DND-41 (cell line): ENCODE data around the gene SLC25A34.

Experiments used
- ATAC-seq: fragments of 200-7000 bp; cut with Tn5 transposase; 3 replicates; pipeline ENCODE4 v1.9.1; 2021; ENCODE audit warnings: low read depth; ENCODE audit not compliant: insufficient read depth
- DNase-seq: peaks from one replicate; pipeline ENCODE4 v3.0.0-alpha.2; 2020
- H2AFZ ChIP-seq: 2 replicates; pipeline ENCODE4 v1.6.0; 2012; ENCODE audit warnings: low read depth, low read length
- H3K27ac ChIP-seq: 2 replicates; pipeline ENCODE4 v1.5.1; 2012; ENCODE audit warnings: low read length, inconsistent platforms
- H3K27me3 ChIP-seq: fragments of 200-600 bp; sonication (generic); 2 replicates; pipeline ENCODE4 v1.6.0; 2012; ENCODE audit warnings: low read length, mild to moderate bottlenecking, inconsistent platforms; ENCODE audit not compliant: insufficient read depth, poor library complexity
- H3K36me3 ChIP-seq: 2 replicates; pipeline ENCODE4 v1.5.1; 2012; ENCODE audit warnings: low read length, inconsistent platforms; ENCODE audit not compliant: insufficient read depth
- H3K4me1 ChIP-seq: 2 replicates; pipeline ENCODE4 v1.5.1; 2012; ENCODE audit warnings: mild to moderate bottlenecking, low read length; ENCODE audit not compliant: insufficient read depth
- H3K4me2 ChIP-seq: 2 replicates; pipeline ENCODE4 v1.6.0; 2012; ENCODE audit warnings: mild to moderate bottlenecking, moderate library complexity, low read length, inconsistent platforms; ENCODE audit not compliant: insufficient read depth
- H3K4me3 ChIP-seq, 2 experiments: fragments of 200-600 bp in 1 of 2; shearing (Covaris generic) in 1 of 2; 2 replicates each; pipeline ENCODE4 v1.5.1; 2012 to 2016; ENCODE audit warnings: inconsistent platforms in 2 of 2, low read length in 2 of 2, mild to moderate bottlenecking in 2 of 2, low read depth in 1 of 2, moderate library complexity in 1 of 2
- H3K79me2 ChIP-seq: 2 replicates; pipeline ENCODE4 v1.6.0; 2012; ENCODE audit warnings: low read length, inconsistent platforms; ENCODE audit not compliant: insufficient read depth
- H3K9ac ChIP-seq: 2 replicates; pipeline ENCODE4 v1.6.0; 2012; ENCODE audit warnings: low read depth, mild to moderate bottlenecking, inconsistent platforms, low read length, moderate library complexity
- H3K9me3 ChIP-seq: 2 replicates; pipeline ENCODE4 v1.5.1; 2012; ENCODE audit warnings: low read length, moderate library complexity, mild to moderate bottlenecking, inconsistent platforms; ENCODE audit not compliant: insufficient read depth, severe bottlenecking
- H4K20me1 ChIP-seq: 2 replicates; pipeline ENCODE4 v1.6.0; 2012; ENCODE audit warnings: low read length; ENCODE audit not compliant: insufficient read depth
- EZH2 ChIP-seq: IDR thresholded peaks from 3 replicates; pipeline ENCODE4 v1.6.1; 2012; ENCODE audit warnings: borderline replicate concordance, low read depth, mild to moderate bottlenecking, moderate library complexity, low read length, inconsistent platforms; ENCODE audit not compliant: severe bottlenecking
- TF ChIP-seq, protein P1 (sequence below): IDR thresholded peaks from 2 replicates; pipeline ENCODE4 v1.5.1; 2012; ENCODE audit warnings: borderline replicate concordance, low read length, moderate library complexity, mild to moderate bottlenecking; ENCODE audit not compliant: poor library complexity, severe bottlenecking; ENCODE audit errors: extremely low read depth

SLC25A34 gene

GRCh38 chr1:15757575-15758342 lies 21.7 kb downstream of the SLC25A34 start:
- no peak overlapping the region for H3K27ac ChIP-seq
- H3K4me2 ChIP-seq: no peak overlapping the region
- no peaks in the 10 kb centered on the region for H3K36me3 ChIP-seq
- H2AFZ ChIP-seq: no peak overlapping the region
- no peaks in the 10 kb centered on the region for H3K9me3 ChIP-seq
- ATAC-seq: no peak
- H3K9ac ChIP-seq: no peak overlapping the region
- TF ChIP-seq, protein P1, sequence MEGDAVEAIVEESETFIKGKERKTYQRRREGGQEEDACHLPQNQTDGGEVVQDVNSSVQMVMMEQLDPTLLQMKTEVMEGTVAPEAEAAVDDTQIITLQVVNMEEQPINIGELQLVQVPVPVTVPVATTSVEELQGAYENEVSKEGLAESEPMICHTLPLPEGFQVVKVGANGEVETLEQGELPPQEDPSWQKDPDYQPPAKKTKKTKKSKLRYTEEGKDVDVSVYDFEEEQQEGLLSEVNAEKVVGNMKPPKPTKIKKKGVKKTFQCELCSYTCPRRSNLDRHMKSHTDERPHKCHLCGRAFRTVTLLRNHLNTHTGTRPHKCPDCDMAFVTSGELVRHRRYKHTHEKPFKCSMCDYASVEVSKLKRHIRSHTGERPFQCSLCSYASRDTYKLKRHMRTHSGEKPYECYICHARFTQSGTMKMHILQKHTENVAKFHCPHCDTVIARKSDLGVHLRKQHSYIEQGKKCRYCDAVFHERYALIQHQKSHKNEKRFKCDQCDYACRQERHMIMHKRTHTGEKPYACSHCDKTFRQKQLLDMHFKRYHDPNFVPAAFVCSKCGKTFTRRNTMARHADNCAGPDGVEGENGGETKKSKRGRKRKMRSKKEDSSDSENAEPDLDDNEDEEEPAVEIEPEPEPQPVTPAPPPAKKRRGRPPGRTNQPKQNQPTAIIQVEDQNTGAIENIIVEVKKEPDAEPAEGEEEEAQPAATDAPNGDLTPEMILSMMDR: no peak
- no peak for TF ChIP-seq EZH2
- no peak overlapping the region for H3K4me3 ChIP-seq
- H3K79me2 ChIP-seq: no peaks in the 10 kb centered on the region
- no peaks in the 10 kb centered on the region for H4K20me1 ChIP-seq
- DNase-seq: no peak
- H3K27me3 ChIP-seq: no peaks in the 10 kb centered on the region
- H3K4me1 ChIP-seq: no peaks in the 10 kb centered on the region

- DNase-seq (no peak), ATAC-seq (no peak)
- Histone ChIP-seq H3K4me3 (no peak within 1 kb of the TSS), H3K27ac (no peak within 1 kb of the TSS), H4K20me1 (no peaks in the 10 kb centered on the region), H3K79me2 (no peaks in the 10 kb centered on the region), H3K36me3 (no peaks in the 10 kb centered on the region), H2AFZ (no peak within 1 kb of the TSS), H3K9me3 (no peaks in the 10 kb centered on the region), H3K4me1 (no peaks in the 10 kb centered on the region), H3K4me2 (no peak within 1 kb of the TSS), H3K27me3 (no peaks in the 10 kb centered on the region), H3K9ac (no peak within 1 kb of the TSS)
- no peak for TF ChIP-seq EZH2
- TF ChIP-seq, protein P1: no peak
Measured at GRCh38 chr1:15758343-15758931, 22.4 kb downstream of the SLC25A34 start, which contains the start of gene FBLIM1. Gene FBLIM1 (plus strand): TSS chr1:15758795. CDS start chr1:15764984, 6,189 bp downstream.

DNA sequence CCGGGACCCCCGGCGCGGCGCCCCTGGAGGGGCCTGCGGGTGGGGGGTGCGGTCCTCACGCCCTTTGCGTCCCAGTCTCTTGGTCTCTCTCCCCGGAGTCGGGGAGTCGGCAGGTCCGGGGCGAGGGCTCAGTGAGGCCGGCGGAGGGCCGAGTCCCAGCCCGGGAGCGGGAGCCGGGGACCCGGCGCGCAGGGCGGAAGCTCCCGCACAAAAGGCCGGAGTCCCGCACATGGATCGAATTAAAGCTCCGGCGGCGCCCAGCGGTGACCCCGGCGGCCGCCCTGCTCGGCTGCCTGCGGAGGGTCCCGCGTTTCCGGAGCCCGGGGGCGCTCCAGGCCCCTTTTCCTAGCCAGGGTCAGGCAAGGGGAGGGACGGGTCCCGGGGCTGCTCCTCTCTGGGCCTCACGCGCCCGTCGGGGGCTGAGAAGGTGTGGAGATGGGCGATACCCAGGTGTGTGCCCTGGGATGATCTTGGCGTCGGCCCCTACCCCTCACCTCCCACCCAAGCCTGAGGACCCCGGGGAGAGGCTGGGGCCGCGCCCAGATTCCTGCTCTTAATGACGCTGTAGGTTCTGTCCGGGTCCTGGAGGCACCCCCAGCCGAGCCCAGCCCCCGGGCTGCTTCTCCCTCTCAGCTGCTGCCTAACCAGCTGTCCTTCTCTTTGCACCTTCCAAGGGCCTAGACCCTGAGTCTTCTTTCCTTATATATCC lies 23.0 kb downstream of the SLC25A34 start:
- Histone ChIP-seq H3K27me3 (no peaks in the 10 kb centered on the region), H3K36me3 (no peaks in the 10 kb centered on the region), H3K4me2 (no peak overlapping the region), H3K4me3 (no peak overlapping the region), H3K9ac (no peak overlapping the region), H3K79me2 (no peaks in the 10 kb centered on the region), H2AFZ (no peak overlapping the region), H3K27ac (no peak overlapping the region), H3K9me3 (no peaks in the 10 kb centered on the region), H4K20me1 (no peaks in the 10 kb centered on the region), H3K4me1 (no peaks in the 10 kb centered on the region)
- DNase-seq (no peak), ATAC-seq (no peak)
- no peak for TF ChIP-seq EZH2
- TF ChIP-seq, protein P1: no peak
